ENCODE results near the gene NFIA.

The NFIA gene

DNA sequence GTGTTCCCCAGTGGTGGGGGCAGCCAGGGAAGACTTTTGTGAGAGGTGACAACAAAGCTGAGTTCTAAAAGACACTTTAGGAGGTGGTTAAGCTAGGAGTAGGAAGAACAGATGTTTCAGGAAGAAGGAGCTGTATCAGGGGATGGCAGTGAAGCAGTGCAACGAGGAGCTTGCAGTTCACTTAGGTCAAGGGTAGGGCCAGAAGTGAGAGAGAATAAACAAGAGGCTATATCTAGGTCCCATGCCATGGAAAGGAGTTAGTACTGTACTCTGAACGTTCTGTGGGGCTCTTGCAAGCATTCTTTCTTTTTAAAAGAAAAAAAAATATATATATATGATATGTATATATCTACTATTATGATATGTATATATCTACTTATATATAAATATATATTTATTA, 244.4 kb downstream of the NFIA start:
- TF ChIP-seq, protein P1, sequence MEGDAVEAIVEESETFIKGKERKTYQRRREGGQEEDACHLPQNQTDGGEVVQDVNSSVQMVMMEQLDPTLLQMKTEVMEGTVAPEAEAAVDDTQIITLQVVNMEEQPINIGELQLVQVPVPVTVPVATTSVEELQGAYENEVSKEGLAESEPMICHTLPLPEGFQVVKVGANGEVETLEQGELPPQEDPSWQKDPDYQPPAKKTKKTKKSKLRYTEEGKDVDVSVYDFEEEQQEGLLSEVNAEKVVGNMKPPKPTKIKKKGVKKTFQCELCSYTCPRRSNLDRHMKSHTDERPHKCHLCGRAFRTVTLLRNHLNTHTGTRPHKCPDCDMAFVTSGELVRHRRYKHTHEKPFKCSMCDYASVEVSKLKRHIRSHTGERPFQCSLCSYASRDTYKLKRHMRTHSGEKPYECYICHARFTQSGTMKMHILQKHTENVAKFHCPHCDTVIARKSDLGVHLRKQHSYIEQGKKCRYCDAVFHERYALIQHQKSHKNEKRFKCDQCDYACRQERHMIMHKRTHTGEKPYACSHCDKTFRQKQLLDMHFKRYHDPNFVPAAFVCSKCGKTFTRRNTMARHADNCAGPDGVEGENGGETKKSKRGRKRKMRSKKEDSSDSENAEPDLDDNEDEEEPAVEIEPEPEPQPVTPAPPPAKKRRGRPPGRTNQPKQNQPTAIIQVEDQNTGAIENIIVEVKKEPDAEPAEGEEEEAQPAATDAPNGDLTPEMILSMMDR (IDR thresholded peaks at IDR 0.05; ENCODE audit: extremely low read depth, missing control alignments), result no peak
- DNase-seq (ENCODE audit: low spot score), result no peak

DNA sequence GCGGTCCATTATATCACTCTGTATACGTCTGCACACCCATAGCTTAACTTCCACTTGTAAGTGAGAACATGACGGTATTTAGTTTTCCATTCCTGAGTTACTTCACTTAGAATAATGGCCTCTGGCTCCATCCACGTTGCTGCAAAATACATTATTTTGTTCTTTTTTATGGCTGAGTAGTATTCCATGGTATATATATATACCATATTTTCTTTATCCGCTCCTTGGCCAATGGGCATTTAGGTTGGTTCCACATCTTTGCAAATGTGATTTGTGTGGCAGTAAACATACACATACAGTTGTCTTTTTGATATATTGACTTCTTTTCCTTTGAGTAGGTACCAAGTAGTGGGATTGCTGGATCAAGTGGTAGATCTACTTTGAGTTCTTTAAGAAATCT, 245.1 kb downstream of the NFIA start:
- TF ChIP-seq, protein P1 (IDR thresholded peaks at IDR 0.05; ENCODE audit: extremely low read depth, missing control alignments), result no peak
- no peak for DNase-seq (ENCODE audit: low spot score)

DNA sequence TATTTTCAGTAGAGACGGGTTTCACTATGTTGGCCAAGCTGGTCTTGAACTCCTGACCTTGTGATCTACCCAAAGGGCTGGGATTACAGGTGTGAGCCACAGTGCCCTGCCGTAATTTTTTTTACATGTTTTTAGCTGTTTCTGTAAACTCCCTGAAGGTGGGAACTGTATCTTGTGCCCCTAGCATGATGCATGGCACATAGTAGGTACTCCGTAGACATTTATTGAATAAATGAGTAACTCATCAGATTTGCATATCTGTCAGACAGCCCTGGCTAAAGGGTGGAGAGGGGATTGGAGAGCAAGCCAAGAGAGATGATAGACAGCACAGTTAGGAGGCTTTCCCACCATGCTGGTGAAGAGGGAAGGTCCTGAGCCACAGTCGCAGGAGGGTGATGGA, 247.2 kb downstream of the NFIA start:
- no peak for DNase-seq (ENCODE audit: low spot score)
- TF ChIP-seq, protein P1 (IDR thresholded peaks at IDR 0.05; ENCODE audit: extremely low read depth, missing control alignments), result no peak

DNA sequence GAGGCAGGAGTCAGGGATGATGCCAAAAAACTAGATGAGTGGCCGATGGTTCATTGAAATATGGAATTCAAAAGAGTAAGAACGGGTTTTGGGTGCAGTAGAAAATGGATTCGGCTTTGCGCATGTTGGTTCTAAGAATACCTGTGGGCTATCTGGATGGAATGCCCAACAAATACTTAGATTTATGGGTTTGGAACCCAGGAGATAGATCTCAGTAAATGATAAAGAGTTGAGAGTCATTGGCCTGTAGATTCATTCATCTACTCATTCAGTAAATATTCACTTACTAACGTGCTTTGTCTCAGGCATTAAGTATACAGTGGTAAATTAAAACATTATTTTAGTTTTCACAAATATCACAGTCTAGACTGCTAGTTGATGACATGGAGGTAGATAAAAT, 247.7 kb downstream of the NFIA start:
- TF ChIP-seq, protein P1 (IDR thresholded peaks at IDR 0.05; ENCODE audit: extremely low read depth, missing control alignments), result no peak
- DNase-seq (ENCODE audit: low spot score), result no peak

DNA sequence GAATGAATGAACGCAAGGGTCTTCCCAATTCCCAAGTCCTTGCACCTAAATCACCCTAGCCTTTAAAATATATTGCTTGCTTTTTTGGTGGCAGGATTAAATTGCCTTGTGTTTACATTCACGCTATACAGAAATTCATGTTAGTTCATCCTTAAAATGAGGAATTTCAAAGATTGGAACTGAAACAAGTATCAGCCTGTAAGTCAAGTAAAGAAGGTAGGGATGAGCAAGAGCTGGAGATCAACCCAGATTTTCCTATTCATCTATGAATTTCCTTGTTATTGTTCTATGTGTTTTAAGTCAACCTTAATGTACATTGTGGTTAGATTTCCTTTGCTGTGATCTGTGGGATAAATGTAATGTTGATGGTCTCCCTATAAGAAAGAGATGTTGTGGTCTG, 248.2 kb downstream of the NFIA start:
- no peak for DNase-seq (ENCODE audit: low spot score)
- TF ChIP-seq, protein P1 (IDR thresholded peaks at IDR 0.05; ENCODE audit: extremely low read depth, missing control alignments), result no peak

DNA sequence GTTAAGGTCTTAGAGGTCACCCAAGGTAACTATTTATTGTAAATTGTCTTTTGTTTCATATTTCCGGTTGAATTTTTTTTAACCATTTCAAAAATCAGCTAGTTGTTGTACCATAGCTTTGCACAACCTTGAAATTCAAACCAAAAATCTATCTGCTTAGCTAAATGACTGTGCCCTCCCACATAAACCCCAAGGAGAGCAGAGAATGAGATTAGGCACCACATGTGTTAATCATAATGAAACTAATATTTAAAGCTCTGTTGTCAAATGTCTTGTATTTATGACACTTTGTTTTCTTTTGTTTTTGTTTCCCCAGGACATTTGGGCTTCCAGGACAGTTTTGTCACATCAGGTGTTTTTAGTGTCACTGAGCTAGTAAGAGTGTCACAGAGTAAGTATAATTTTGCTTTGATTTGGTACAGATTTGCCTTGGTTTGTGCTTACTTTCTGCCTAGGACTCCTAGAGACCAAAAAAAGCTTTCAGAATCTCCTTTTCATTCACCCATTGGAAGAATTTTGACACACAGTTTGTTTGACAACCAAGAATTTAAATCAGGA, 249.9 kb downstream of the NFIA start:
- peak; percentile 54 for DNase-seq (ENCODE audit: low spot score)
- TF ChIP-seq, protein P1 (IDR thresholded peaks at IDR 0.05; ENCODE audit: extremely low read depth, missing control alignments), result no peak

DNA sequence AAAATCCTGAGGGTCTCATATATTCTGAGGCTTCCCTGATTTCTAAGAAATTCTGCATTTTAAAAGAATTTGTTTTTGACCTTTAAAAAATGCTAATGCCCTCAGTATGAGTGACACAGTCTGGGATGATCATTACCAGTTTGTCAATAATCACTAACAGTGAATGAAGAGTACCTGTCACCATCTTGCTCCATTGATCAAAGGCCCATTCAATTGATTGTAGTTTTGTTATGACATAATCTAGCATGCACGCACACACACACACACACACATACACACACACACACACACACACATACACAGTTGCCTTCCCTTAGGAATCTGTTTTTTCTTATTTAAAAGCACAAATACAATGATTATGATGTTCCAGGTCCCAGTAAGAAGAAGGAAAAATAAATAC, 250.4 kb downstream of the NFIA start:
- TF ChIP-seq, protein P1 (IDR thresholded peaks at IDR 0.05; ENCODE audit: extremely low read depth, missing control alignments), result no peak
- no peak for DNase-seq (ENCODE audit: low spot score)
